Astrocyte of the spinal cord (primary cell): Measurements from ENCODE around the gene C3orf22.

Experiments used
- DNase-seq: peaks from one replicate; pipeline ENCODE4 v3.0.0; 2011; ENCODE audit warnings: low read depth, low spot score
- H3K4me3 ChIP-seq: 2 replicates; pipeline ENCODE4 v1.5.1; 2011; ENCODE audit warnings: low read depth, mild to moderate bottlenecking, low read length, moderate library complexity
- in situ Hi-C: cut with HindIII; loops from 2 replicates; pipeline ENCODE4 v1.10.0; 2017; ENCODE audit warnings: low sequenced_read_pairs
- TF ChIP-seq, protein P1 (sequence below): IDR thresholded peaks from 2 replicates; pipeline ENCODE4 v1.5.1; 2012; ENCODE audit warnings: low read depth, mild to moderate bottlenecking, low read length, inconsistent platforms

C3orf22 gene

DNA sequence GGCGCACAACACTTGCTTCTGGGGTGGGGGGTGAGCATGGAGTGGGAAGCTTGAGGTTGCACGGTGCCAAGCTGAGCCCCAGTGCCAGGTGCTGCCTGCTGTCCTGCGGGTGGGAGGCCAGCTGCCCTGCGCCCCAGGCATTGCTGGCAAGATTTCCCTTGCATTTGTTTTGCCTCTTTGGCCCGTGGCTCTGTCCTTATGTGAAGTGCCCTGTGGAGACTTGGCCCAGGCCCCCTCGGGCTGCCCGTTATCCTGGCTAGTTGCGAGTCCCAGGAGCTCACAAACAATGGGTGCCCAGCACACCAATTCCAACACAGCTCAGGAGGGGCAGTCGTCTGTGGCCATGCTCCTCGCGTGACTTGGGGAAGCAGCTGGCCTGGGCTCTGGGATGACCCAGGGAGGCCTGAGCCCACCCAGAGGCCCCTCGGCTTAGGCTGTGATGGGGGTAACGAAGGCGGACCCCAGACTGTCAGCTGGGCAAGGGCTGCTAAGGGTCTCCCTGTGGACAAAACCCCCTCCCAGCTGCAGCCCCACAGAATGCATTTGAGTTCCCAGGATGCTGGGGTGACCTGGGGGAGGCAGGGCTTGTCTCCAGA, 5.9 kb downstream of the C3orf22 start:
- no peak for DNase-seq
- TF ChIP-seq, protein P1, sequence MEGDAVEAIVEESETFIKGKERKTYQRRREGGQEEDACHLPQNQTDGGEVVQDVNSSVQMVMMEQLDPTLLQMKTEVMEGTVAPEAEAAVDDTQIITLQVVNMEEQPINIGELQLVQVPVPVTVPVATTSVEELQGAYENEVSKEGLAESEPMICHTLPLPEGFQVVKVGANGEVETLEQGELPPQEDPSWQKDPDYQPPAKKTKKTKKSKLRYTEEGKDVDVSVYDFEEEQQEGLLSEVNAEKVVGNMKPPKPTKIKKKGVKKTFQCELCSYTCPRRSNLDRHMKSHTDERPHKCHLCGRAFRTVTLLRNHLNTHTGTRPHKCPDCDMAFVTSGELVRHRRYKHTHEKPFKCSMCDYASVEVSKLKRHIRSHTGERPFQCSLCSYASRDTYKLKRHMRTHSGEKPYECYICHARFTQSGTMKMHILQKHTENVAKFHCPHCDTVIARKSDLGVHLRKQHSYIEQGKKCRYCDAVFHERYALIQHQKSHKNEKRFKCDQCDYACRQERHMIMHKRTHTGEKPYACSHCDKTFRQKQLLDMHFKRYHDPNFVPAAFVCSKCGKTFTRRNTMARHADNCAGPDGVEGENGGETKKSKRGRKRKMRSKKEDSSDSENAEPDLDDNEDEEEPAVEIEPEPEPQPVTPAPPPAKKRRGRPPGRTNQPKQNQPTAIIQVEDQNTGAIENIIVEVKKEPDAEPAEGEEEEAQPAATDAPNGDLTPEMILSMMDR, result no peak
- H3K4me3 ChIP-seq, result no peak overlapping the region
- in situ Hi-C loops, result no loop called here

DNA sequence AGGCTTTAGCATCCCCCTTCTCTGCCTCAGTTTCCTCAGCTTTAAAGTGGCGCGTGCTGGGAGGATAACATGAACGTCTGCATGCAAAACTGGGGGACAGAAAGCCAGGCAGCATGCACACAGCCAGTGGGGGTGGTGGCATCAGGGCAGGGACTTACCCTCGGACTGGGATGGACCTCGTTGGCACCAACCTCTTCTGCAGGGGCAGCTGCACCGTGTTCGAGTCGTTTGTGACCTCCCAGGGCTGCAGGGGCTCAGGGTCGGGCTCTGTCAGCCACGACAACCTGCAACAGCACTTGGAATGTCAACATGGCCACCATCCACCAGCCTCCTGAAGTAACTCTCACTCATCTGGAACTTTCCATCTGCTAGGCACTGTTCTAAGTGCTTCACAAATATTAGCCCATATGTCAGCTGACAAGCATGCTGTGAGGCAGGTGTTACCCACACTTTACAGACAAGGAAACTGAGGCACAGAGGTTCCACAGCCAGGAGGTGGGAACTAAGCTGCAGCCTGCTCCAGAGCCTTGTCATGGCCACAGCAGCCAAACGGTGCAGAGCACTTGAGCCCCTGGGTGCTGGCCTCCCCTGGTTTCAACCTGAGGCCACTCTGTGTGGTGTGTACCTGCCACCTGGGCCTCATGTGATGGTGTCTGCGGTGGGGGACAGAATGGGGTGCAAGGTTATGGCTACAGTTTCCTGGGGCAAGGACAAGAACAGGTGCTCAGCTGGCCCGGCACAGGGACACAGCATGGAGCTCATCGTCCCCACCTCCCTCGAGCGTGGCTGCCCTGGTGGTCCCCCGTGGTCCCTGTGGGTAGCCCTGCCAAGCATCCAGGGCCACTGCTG, 6.7 kb downstream of the C3orf22 start:
- no peak overlapping the region for H3K4me3 ChIP-seq
- no peak for DNase-seq
- in situ Hi-C loops, result no loop called here
- TF ChIP-seq, protein P1, result no peak

DNA sequence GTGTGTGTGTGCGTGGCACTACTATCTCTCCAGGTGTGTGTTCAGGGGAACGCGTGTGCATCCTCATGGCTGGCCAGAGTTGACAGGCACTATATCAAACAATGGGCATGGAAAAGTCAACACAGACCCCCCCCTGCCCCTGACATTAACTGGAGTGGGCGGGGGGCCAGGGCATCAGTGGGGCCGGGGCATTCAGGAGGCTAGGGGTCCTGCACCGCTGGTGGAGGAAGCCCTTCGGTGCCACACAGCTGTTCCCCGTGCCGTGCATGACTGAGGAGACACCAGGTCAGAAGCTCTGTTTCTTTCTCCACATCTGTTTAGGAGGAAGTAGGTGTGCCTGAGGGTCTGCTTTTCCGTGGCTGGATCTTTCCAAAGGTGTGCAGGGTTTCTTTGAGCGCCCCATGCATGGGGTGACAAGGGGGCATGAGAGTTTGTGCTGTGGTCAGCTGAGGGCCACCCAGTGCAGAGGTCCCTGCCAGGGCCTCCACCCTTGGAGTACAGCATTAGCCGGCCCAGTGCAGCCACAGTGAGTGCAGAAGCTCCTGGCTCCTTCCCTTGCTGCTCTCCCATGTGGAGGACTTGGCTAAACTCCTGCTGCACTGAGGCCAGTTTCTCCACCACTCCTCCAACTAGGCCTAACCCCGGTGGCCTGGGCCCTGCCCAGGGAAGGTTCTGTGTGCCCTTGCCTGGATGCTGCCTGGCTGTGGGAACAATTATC, 7.5 kb downstream of the C3orf22 start:
- no peak overlapping the region for H3K4me3 ChIP-seq
- TF ChIP-seq, protein P1, result no peak
- no peak for DNase-seq
- in situ Hi-C loops, result no loop called here

DNA sequence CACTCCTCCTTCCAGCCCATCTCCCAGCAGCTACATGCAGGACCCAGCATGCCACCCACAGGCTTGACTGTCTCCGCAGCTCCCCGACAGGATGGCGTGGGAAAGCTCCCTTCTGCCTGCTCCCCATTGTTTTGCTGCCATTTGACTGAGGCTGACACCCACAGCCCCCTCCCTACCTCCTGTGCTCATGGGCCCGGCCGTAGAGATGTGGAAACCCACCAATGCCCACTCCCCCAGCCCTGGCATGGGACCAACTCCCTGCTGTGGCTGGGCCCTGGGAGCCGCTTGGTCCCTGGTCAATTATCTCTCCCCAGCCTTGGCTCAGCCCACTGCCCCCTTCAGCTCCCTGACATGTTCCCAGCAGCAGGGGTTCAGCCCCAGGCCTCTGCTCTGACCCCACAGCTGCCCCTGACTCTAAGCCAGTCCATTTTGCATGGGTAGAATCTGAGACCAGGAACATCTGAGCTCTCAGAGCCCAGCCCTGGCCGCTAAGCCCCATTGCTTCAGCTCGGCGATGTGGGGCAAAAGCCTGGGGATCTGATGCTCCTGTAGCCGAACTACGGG, 8.2 kb downstream of the C3orf22 start:
- no peak for DNase-seq
- in situ Hi-C loops, result no loop called here
- TF ChIP-seq, protein P1, result no peak
- H3K4me3 ChIP-seq, result no peak overlapping the region

DNA sequence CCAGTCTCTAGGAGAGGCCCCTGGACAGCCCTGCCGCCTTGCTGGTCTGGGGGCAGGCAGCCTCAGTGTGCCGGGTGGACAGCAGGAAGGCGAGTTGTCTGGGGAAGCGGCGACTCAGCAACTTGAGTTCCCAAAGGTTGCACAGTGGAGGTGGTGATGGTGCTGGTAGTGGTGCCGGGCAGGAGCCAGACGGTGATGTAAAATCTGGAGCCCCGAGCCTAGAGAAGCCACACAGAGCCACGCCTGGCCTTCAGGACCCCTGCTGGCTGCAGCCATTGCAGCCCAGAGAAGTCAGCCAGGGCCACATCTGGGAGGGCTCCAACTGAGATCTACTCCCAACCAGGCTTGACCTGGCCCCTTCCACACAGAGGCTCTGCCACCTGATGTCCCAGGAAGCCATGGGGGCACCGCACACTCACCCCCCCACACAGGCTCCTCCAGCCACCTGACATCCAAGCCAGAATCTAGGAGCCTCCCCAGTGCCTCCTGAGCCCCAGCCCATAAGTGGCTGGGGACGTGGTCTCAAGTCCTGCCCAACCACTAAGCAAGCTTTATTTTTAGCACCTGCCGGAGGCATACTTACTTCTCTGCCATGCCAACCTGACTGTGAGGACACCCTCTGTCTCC, 8.8 kb downstream of the C3orf22 start:
- TF ChIP-seq, protein P1, result no peak
- no peak overlapping the region for H3K4me3 ChIP-seq
- DNase-seq, result no peak
- in situ Hi-C loops, result no loop called here
